Measurements from ENCODE around the gene CT47C1.
"Not testable (repeated sequence)": the region's sequence is repeated elsewhere in the genome, so short reads cannot be mapped to it uniquely, and the experiment has no call there.

CT47C1 gene

DNA sequence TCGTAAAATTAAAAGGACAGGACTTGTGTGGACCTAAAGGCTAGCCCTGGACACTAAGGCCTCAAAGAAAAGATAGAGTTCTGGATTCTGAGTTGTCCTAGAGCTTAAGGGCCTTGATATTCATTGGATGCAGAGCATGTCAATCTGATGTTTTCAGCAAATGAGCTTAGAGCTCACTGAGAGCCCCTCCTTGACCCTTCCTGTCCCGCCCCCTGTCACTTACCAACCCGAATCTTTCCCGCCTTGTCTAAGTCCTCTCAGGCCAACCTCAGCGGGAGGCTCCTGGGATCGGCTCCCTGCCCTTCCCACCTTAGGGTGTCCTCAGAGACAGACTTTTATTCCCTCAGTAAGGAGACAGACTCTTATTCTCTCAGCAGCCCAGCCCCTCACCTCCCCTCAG lies at the start of gene CT47C1:
Gene CT47C1 (plus strand): TSS at position 250 of the 400 bp plus-strand sequence. CDS start 233 bp downstream, outside the sequence.
- Histone ChIP-seq H3K4me3 (no peak within 1 kb of the TSS), H3K9me3 (no peaks in the 10 kb centered on the region), H3K27ac (no peak within 1 kb of the TSS), H3K4me1 (no peaks in the 10 kb centered on the region), H3K27me3 (no peaks in the 10 kb centered on the region), H3K36me3 (no peaks in the 10 kb centered on the region)
- TF ChIP-seq, protein P1, sequence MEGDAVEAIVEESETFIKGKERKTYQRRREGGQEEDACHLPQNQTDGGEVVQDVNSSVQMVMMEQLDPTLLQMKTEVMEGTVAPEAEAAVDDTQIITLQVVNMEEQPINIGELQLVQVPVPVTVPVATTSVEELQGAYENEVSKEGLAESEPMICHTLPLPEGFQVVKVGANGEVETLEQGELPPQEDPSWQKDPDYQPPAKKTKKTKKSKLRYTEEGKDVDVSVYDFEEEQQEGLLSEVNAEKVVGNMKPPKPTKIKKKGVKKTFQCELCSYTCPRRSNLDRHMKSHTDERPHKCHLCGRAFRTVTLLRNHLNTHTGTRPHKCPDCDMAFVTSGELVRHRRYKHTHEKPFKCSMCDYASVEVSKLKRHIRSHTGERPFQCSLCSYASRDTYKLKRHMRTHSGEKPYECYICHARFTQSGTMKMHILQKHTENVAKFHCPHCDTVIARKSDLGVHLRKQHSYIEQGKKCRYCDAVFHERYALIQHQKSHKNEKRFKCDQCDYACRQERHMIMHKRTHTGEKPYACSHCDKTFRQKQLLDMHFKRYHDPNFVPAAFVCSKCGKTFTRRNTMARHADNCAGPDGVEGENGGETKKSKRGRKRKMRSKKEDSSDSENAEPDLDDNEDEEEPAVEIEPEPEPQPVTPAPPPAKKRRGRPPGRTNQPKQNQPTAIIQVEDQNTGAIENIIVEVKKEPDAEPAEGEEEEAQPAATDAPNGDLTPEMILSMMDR (IDR thresholded peaks at IDR 0.05), result no peak
- intact Hi-C loops (cut with DNase I; ENCODE audit: low total_unique reads), result no loop called here
- no peak for DNase-seq

- H3K9me3 ChIP-seq, result peaks cover 0 to 5% (median 0%) of the 10 kb centered on the region in 3 donors
- H3K27me3 ChIP-seq, result no peaks in the 10 kb centered on the region
- TF ChIP-seq, protein P1 (IDR thresholded peaks at IDR 0.05), result no peak
- no peaks in the 10 kb centered on the region for H3K4me1 ChIP-seq
- DNase-seq, result no peak
- no peak overlapping the region for H3K27ac ChIP-seq
- intact Hi-C loops (cut with DNase I; ENCODE audit: low total_unique reads), result no loop called here
- H3K36me3 ChIP-seq, result no peaks in the 10 kb centered on the region
- no peak overlapping the region for H3K4me3 ChIP-seq
Measured at GRCh38 chrX:119025900-119026299, 46.9 kb upstream of the CT47C1 start.

GRCh38 chrX:119026344-119026743 lies 46.4 kb upstream of the CT47C1 start:
- H3K9me3 ChIP-seq; H3K27me3 ChIP-seq; H3K4me3 ChIP-seq; H3K27ac ChIP-seq; DNase-seq; intact Hi-C loops (cut with DNase I; ENCODE audit: low total_unique reads); H3K36me3 ChIP-seq; H3K4me1 ChIP-seq: not testable (repeated sequence)

DNA sequence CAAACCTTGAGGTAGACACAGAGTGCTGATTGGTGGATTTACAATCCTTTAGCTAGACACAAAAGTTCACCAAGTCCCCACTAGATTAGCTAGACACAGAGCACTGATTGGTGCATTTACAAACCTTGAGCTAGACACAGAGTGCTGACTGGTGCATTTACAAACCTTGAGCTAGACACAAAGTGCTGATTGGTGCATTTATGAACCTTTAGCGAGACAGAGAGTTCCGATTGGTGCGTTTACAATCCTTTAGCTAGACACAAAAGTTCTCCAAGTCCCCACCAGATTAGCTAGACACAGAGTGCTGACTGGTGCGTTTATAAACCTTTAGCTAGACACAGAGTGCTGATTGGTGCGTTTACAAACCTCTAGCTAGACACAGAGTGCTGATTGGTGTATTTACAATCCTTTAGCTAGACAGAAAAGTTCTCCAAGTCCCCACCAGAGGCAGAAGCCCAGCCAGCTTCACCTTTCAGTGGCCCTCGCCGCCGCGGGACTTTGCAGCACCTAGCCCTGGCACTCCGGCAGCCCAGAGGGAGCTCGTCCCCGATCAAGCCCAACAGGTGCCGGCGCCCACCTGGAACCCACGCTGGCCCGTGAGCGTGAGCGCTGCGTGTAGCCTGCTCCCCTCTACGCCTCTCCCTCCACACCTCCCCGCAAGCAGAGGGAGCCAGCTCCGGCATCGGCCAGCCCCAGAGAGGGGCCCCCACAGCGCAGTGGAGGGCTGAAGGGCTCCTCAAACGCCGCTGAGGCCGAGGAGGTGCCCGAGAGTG lies 44.6 kb upstream of the CT47C1 start:
- DNase-seq; H3K36me3 ChIP-seq; intact Hi-C loops (cut with DNase I; ENCODE audit: low total_unique reads); H3K4me3 ChIP-seq; H3K4me1 ChIP-seq; H3K9me3 ChIP-seq; H3K27ac ChIP-seq; H3K27me3 ChIP-seq: not testable (repeated sequence)

DNA sequence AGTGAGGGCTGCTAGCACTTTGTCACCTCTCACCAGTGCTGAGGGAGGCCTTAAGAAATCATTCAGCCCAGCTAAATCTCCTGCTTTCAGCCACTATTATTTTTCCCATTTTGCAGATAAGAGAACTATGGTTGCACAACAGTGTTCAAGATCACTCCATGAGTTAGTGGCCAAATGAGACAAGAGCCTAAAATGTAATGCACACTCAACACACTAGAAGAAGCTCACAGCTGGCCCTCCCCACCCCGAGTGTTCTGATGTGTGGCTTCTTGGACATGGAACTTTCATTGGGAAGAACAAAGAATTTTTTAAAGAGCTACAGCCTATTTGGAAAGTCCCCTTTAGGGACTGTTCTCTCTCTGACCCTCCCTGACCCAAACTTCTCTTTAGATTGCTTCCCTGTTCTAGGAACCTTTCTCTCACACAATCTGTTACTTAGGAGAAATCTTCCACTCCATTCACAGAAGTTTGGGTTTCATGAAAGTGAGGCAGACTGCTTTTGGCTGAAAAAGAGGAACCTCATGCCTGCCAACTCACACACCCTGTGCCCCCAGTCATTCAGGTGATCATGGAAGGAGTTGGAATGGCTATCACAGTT lies 44.0 kb upstream of the CT47C1 start:
- TF ChIP-seq, protein P1 (IDR thresholded peaks at IDR 0.05), result no peak
- Histone ChIP-seq H3K27ac (no peak overlapping the region), H3K9me3 (peaks cover 0 to 5% (median 0%) of the 10 kb centered on the region in 3 donors), H3K4me3 (no peak overlapping the region), H3K36me3 (no peaks in the 10 kb centered on the region), H3K27me3 (no peaks in the 10 kb centered on the region), H3K4me1 (no peaks in the 10 kb centered on the region)
- intact Hi-C loops (cut with DNase I; ENCODE audit: low total_unique reads), result no loop called here
- DNase-seq, result no peak

DNA sequence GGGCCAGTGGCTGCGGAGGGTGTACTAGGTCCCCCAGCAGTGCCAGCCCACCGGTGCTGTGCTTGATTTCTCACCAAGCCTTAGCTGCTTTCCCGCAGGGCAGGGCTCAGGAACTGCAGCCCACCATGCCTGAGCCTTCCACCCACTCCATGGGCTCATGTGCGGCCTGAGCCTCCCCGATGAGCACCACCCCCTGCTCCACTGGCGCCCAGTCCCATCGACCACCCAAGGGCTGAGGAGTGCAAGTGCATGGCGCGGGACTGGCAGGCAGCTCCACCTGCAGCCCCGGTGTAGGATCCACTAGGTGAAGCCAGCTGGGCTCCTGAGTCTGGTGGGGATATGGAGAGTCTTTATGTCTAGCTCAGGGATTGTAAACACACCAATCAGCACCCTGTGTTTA lies 43.1 kb upstream of the CT47C1 start:
- intact Hi-C loops (cut with DNase I; ENCODE audit: low total_unique reads), result not testable (repeated sequence)

GRCh38 chrX:119030990-119031389 lies 41.8 kb upstream of the CT47C1 start:
- no peak for DNase-seq
- intact Hi-C loops (cut with DNase I; ENCODE audit: low total_unique reads), result no loop called here
- TF ChIP-seq, protein P1 (IDR thresholded peaks at IDR 0.05), result no peak

More for the DNA sequence above, 43.1 kb upstream of the CT47C1 start:
- DNase-seq, H3K27me3 ChIP-seq, H3K27ac ChIP-seq, H3K36me3 ChIP-seq, H3K9me3 ChIP-seq, H3K4me1 ChIP-seq, H3K4me3 ChIP-seq: not testable (repeated sequence)

More at GRCh38 chrX:119030990-119031389, 41.8 kb upstream of the CT47C1 start:
- H3K27ac ChIP-seq, result no peak overlapping the region
- no peaks in the 10 kb centered on the region for H3K36me3 ChIP-seq
- no peaks in the 10 kb centered on the region for H3K27me3 ChIP-seq
- no peak overlapping the region for H3K4me3 ChIP-seq
- no peaks in the 10 kb centered on the region for H3K4me1 ChIP-seq
- peaks cover 0 to 5% (median 0%) of the 10 kb centered on the region in 3 donors for H3K9me3 ChIP-seq

All from tibial artery (tissue), 4 donors.